ENCODE results near the gene TESK1.
"Not testable (repeated sequence)": the region's sequence is repeated elsewhere in the genome, so short reads cannot be mapped to it uniquely, and the experiment has no call there.

DNA sequence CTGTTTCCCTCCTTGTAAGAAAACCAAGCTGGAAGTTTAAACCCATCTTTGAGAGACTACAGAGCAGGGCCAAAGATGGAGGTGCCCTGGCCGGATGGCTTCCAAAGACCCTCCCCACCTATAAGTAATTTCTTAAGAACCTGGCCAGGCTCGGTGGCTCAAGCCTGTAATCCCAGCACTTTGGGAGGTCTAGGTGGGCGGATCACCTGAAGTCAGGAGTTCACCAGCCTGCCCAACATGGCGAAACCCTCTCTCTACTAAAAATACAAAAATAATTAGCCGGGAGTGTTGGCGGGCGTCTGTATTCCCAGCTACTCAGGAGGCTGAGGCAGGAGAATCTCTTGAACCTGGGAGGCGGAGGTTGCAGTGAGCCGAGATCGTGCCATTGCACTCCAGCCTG is 40.7 kb downstream of the TESK1 start:
- not testable (repeated sequence) for TF ChIP-seq POLR2A (IDR thresholded peaks at IDR 0.05)
- TF ChIP-seq, protein P1, sequence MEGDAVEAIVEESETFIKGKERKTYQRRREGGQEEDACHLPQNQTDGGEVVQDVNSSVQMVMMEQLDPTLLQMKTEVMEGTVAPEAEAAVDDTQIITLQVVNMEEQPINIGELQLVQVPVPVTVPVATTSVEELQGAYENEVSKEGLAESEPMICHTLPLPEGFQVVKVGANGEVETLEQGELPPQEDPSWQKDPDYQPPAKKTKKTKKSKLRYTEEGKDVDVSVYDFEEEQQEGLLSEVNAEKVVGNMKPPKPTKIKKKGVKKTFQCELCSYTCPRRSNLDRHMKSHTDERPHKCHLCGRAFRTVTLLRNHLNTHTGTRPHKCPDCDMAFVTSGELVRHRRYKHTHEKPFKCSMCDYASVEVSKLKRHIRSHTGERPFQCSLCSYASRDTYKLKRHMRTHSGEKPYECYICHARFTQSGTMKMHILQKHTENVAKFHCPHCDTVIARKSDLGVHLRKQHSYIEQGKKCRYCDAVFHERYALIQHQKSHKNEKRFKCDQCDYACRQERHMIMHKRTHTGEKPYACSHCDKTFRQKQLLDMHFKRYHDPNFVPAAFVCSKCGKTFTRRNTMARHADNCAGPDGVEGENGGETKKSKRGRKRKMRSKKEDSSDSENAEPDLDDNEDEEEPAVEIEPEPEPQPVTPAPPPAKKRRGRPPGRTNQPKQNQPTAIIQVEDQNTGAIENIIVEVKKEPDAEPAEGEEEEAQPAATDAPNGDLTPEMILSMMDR (IDR thresholded peaks at IDR 0.05): not testable (repeated sequence)
